DOHH2 (cell line): ENCODE measurements around the gene AURKA.

Source experiments
- H3F3A ChIP-seq: fragments of 200-600 bp; sonication (generic), shearing (Covaris generic); 2 replicates; pipeline ENCODE4 v1.6.0; 2016; ENCODE audit warnings: antibody characterized with exemption, mild to moderate bottlenecking; ENCODE audit not compliant: control insufficient read depth, insufficient read depth
- H3K27ac ChIP-seq: fragments of 200-600 bp; sonication (generic); 2 replicates; pipeline ENCODE4 v1.5.1; 2014; ENCODE audit warnings: low read depth, mild to moderate bottlenecking, low read length, moderate library complexity
- H3K27me3 ChIP-seq: fragments of 200-600 bp; sonication (generic); 2 replicates; pipeline ENCODE4 v1.6.1; 2014; ENCODE audit warnings: mild to moderate bottlenecking, low read length, mixed read lengths; ENCODE audit not compliant: control insufficient read depth
- H3K36me3 ChIP-seq: fragments of 200-600 bp; sonication (generic); 2 replicates; pipeline ENCODE4 v1.6.1; 2014; ENCODE audit warnings: mild to moderate bottlenecking, low read length, moderate library complexity, mixed read lengths; ENCODE audit not compliant: control insufficient read depth
- H3K4me1 ChIP-seq: fragments of 200-600 bp; sonication (generic); 2 replicates; pipeline ENCODE4 v1.6.1; 2014; ENCODE audit warnings: mild to moderate bottlenecking, low read length, mixed read lengths; ENCODE audit not compliant: control insufficient read depth
- H3K4me2 ChIP-seq: fragments of 200-600 bp; sonication (generic); 2 replicates; pipeline ENCODE4 v1.6.0; 2014; ENCODE audit warnings: mild to moderate bottlenecking, low read length, moderate library complexity
- H3K4me3 ChIP-seq: fragments of 200-600 bp; sonication (generic); 2 replicates; pipeline ENCODE4 v1.5.1; 2014; ENCODE audit warnings: mild to moderate bottlenecking, low read length, mixed read lengths
- H3K79me2 ChIP-seq: fragments of 200-600 bp; sonication (generic); 2 replicates; pipeline ENCODE4 v1.6.1; 2014; ENCODE audit warnings: mild to moderate bottlenecking, low read length, mixed read lengths; ENCODE audit not compliant: control insufficient read depth
- H3K9me2 ChIP-seq: fragments of 200-600 bp; sonication (generic); replicated peaks from 2 replicates; pipeline ENCODE4 v1.6.1; 2014; ENCODE audit warnings: mild to moderate bottlenecking, low read length, mixed read lengths; ENCODE audit not compliant: control insufficient read depth
- H3K9me3 ChIP-seq: fragments of 200-600 bp; sonication (generic); 2 replicates; pipeline ENCODE4 v1.6.1; 2014; ENCODE audit warnings: antibody characterized with exemption, low read length, mixed read lengths; ENCODE audit not compliant: control insufficient read depth, insufficient read depth
- H4K20me1 ChIP-seq: fragments of 200-600 bp; sonication (generic); 2 replicates; pipeline ENCODE4 v1.6.0; 2014; ENCODE audit warnings: low read depth, mild to moderate bottlenecking, antibody characterized with exemption, low read length, moderate library complexity; ENCODE audit not compliant: control insufficient read depth, insufficient read depth
- CTCF ChIP-seq: fragments of 200-600 bp; sonication (generic); IDR thresholded peaks from one replicate; pipeline ENCODE4 v1.5.1; 2014; ENCODE audit warnings: antibody characterized with exemption, mild to moderate bottlenecking, low read depth, low read length; ENCODE audit not compliant: poor library complexity, severe bottlenecking
- EZH2phosphoT487 ChIP-seq: fragments of 200-600 bp; sonication (generic); IDR thresholded peaks from 2 replicates; pipeline ENCODE4 v1.6.1; 2017; ENCODE audit warnings: borderline replicate concordance, mild to moderate bottlenecking, antibody characterized with exemption, low read length, moderate library complexity, mixed read lengths

AURKA gene

GRCh38 chr20:56369179-56369578 is 22.8 kb downstream of the AURKA start:
- Histone ChIP-seq H3F3A (peaks cover 18% of the 10 kb centered on the region), H3K79me2 (peaks cover 16% of the 10 kb centered on the region), H3K4me3 (no peak overlapping the region), H3K36me3 (peaks cover 54% of the 10 kb centered on the region), H3K4me2 (no peak overlapping the region), H3K27ac (no peak overlapping the region), H3K9me3 (no peaks in the 10 kb centered on the region), H3K4me1 (no peaks in the 10 kb centered on the region), H3K9me2 (no peaks in the 10 kb centered on the region), H4K20me1 (no peaks in the 10 kb centered on the region), H3K27me3 (no peaks in the 10 kb centered on the region)
- no peak for TF ChIP-seq EZH2phosphoT487
- TF ChIP-seq CTCF = no peak

GRCh38 chr20:56368351-56369134 is 23.5 kb downstream of the AURKA start:
- H3K27me3 ChIP-seq = no peaks in the 10 kb centered on the region; the same call in 1 of the 2 replicates
- no peak overlapping the region for H3K27ac ChIP-seq
- no peak overlapping the region for H3K4me3 ChIP-seq
- no peaks in the 10 kb centered on the region for H3K9me2 ChIP-seq
- no peaks in the 10 kb centered on the region for H3K9me3 ChIP-seq
- peaks cover 48% of the 10 kb centered on the region for H3K36me3 ChIP-seq
- TF ChIP-seq EZH2phosphoT487 (no peak), CTCF (no peak)
- H3K79me2 ChIP-seq = peaks cover 10% of the 10 kb centered on the region
- no peaks in the 10 kb centered on the region for H4K20me1 ChIP-seq
- no peak overlapping the region for H3K4me2 ChIP-seq
- no peaks in the 10 kb centered on the region for H3K4me1 ChIP-seq
- H3F3A ChIP-seq = peaks cover 18% of the 10 kb centered on the region

- Histone ChIP-seq H3K9me2 (no peaks in the 10 kb centered on the region), H3K79me2 (no peaks in the 10 kb centered on the region), H3F3A (peaks cover 5% of the 10 kb centered on the region), H3K4me2 (no peak overlapping the region), H4K20me1 (no peaks in the 10 kb centered on the region), H3K36me3 (peaks cover under 1% of the 10 kb centered on the region), H3K9me3 (no peaks in the 10 kb centered on the region), H3K27ac (no peak overlapping the region), H3K27me3 (peaks cover 3% of the 10 kb centered on the region), H3K4me1 (peaks cover 5% of the 10 kb centered on the region; the same call in 1 of the 2 replicates), H3K4me3 (no peak overlapping the region)
- TF ChIP-seq EZH2phosphoT487 = no peak
These were observed 28.5 kb downstream of the AURKA start for GRCh38 chr20:56363491-56363890.

- Histone ChIP-seq H3F3A (no peaks in the 10 kb centered on the region), H3K4me2 (no peak overlapping the region), H3K36me3 (no peaks in the 10 kb centered on the region), H3K9me3 (no peaks in the 10 kb centered on the region), H3K4me1 (peaks cover 5% of the 10 kb centered on the region; the same call in 1 of the 2 replicates), H3K27ac (no peak overlapping the region), H4K20me1 (no peaks in the 10 kb centered on the region), H3K9me2 (no peaks in the 10 kb centered on the region), H3K4me3 (no peak overlapping the region), H3K79me2 (no peaks in the 10 kb centered on the region), H3K27me3 (peaks cover 6% of the 10 kb centered on the region)
- TF ChIP-seq CTCF (no peak), EZH2phosphoT487 (no peak)
These were observed 29.1 kb downstream of the AURKA start for GRCh38 chr20:56362833-56363413.
